HG03442 (cell line): ENCODE data around the gene UQCRH.
"Not testable (repeated sequence)": the region's sequence is repeated elsewhere in the genome, so short reads cannot be mapped to it uniquely, and the experiment has no call there.

Experiments used
- ATAC-seq: cut with Tn5 transposase; IDR thresholded peaks from one replicate; pipeline ENCODE4 v1.9.1; 2021; ENCODE audit warnings: mild to moderate bottlenecking, moderate library complexity; ENCODE audit not compliant: unreplicated experiment

The UQCRH gene

DNA sequence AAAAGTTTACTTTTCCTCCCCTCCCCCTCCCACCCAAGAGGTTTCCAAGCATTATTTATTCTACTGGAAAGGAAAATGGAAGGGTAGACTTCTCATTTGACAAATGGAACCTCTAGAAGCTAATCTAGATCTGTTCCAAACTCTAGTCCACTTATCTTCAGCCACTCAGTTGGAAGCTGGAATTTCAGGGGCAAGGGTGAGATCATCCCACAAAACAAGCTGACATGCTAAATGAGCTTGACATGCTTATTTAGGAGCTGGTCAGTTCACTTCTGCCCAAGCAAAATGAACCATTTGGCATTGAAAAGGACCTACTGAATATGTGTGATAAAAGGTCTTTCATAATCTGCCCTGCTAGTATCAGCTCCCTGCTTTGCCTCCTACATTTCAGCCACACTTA is 5.1 kb upstream of the UQCRH start:
- ATAC-seq = no peak

DNA sequence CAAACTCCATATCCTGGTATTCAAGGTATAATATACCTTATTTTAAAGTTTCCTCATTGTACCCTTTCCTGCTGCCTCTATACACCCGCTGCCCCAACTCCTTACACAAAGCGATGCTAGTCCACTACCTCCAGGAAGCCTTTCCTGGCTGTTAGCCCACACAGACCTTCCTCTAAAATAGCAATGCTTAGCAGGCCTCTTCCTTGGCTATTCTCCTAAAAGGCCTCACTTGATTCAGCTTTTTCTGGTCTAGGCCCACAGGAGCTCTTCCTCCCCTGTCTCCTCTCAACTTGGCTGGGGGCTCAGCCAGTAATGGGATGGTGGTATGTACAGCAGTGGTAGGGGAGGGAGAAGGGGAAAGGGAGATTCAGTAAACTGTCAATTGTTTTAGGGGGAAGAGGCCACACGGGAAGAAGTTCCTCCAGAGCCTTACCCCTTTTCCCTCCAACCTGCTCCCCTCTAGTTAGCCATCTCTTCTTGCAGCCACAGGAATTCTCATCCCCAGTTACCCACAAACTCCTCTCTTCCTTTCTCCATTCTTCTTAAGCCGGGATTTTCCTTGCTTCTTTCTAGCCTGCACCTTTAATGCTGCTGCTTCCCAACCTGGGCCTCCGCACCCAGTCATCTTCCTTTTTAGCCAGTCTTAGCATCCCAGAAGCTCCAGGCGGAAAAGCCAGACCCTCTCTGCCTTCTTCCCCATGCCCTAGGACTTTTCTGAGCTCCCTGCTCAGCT is 2.7 kb upstream of the UQCRH start:
- no peak for ATAC-seq

DNA sequence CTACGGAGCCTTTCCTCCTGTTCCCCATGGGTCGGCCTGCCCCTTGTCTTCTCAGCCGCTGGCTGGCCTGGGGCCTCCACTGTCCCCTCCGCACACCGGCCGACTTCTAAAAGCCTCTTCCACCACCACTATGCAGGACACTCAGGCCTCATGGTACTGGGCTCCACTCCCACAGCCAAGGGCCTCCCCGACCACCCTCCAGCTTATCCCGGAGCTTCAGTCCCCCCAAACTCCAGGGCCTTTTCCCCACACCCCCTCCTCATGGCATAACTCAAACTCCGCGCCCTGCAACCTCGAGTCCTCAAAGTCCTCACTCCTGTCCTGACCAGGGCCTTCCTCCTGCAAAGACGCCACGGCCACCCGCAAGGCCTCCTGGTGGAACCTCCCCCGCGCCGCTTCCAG is 2.1 kb upstream of the UQCRH start:
- no peak for ATAC-seq

DNA sequence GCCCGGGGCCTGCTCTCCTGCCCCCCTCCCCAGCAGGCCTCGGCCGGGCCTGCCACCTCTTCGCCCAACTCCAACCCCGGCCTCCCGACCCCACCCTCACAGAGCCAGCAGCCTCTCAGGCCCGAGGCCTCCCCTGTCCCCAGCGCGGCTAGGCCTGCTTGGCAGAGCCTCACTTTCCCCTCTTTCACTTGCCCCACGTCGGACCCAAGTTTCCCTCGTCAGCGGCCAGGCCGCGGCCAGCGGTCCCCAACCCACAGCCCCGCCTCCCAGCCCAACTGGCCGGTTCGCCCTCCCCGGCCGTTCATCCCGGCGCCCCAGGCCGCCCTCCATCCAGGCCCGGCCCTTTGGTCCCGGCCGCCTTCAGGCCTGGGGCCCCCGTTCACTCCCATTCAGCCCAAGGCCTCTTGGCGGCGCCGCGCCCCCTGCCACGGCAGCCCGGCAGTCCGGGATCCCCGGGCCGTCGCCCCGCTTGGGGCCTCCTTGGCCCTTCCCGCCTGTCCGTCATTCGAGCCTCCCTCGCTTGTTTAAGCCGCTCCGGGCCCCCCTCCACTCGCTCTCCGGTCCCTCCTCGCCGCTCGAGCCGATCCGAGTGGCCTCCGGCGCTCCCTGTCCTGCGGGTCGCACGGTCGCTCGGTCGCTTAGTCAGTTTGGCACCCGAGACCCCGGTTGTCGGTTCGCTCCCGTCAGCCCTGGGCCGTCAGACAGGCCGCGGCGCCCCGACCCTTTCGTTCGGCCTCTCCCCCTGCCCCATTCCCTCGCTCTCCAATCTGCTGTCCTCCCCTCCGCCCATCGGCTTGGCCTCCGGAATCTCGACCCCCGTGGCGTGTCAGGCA is 1.5 kb upstream of the UQCRH start:
- no peak for ATAC-seq

DNA sequence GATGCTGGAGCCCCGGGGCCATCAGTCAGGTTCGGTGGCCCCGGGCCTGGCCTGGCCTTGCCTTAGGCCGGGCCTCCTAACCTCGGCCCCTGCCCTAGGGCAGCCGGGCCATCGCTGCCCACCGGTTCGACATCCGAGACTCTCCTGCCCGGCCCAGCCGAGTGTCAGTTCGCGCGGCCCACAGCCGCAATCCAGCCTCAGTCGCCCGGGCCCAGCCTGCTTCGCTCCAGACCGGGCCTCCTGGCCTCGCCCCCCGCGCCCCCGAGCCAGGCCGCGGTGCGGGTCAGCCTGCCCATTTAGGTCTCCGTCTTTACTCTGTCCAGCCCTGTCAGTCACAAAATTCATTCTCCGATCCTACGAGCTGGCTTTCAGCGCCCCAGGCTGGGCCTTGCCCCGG is 859 bp upstream of the UQCRH start:
- peak; percentile 3 for ATAC-seq

DNA sequence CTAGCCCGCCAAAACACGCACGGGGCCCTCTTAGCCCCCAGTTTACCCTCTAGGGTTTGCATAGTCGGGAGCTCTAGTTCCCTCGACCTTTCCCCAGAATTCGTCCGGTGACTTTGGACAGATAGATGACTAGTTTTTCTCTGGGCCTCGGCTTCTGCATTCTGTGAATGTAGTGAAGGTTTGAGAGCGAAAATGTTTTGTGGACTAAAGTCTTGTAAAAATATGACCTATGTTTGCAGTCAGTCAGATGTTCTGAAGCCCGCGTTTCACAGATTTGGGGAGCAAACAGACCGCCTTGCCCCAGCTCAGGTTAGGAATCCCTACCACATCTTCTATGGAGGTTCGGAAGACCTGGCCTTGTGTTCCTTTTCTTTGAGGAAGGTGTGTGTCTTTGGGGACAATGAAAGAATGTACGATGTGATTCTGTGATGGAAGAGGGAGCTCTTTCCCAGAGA is 401 bp downstream of the UQCRH start:
- no peak for ATAC-seq

DNA sequence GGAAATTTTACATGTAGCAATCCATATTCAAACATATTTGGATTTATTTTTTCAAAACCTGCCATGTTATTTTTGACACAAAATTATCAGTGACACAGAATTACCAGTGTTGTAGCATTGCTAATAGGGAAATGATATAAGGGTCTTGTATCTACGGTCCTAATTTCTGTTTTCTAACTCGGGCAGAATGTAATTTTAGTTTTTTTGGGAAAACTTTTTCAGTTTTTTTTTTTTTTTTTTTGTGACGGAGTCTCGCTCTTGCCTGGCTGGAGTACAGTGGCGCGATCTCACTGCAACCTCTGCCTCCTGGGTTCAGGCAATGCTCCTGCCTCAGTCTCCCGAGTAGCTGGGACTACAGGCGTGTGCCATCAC is 2.6 kb downstream of the UQCRH start:
- no peak for ATAC-seq

DNA sequence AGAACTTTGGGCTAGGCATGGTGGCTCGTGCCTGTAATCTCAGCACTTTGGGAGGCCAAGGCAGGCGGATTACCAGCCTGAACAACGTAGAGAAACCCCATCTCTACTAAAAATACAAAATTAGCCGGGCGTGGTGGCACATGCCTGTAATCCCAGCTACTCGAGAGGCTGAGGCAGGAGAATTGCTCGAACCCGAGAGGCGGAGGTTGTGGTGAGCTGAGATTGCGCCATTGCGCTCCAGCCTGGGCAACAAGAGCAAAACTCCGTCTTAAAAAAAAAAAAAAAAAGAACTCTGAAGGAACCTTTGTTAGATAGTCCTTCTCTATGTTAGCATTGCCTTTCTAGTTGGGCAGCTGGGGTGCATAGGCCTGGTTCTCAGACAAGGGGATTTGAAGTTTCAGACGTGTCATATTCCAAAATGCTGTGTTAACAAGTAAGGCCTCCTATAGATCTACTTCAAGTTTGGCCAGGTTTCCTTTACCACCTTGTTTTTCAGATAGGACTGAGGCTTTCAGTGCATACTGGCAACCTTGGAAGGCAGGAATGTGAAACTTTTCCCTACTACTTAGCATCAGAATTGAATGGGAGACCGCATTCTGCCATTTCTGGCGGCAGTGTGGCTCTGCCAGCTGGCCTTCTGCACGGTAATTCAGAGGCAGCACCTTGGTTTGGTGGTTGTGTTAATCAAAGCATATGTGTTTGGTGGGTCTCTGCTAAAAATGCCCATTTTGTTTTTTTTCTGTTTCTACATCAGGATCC is 6.1 kb downstream of the UQCRH start:
- no peak for ATAC-seq

DNA sequence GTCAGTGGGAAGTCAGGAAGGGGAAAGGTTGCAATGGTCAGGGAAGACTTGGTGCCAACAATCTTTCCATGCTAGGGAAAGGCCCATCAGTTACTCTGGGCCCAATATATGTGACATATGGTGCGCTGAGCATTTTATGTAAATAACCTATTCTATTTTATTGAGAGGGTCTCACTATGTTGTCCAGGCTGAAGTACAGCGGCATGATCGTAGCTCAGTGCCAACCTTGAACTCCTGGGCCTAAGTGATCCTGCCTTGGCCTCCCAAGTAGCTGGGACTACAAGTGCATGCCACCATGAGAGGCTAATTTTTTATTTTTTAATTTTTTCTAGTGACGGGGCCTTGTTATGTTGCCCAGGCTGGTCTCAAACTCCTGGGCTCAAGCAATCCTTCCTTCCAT is 6.8 kb downstream of the UQCRH start:
- ATAC-seq = no peak

DNA sequence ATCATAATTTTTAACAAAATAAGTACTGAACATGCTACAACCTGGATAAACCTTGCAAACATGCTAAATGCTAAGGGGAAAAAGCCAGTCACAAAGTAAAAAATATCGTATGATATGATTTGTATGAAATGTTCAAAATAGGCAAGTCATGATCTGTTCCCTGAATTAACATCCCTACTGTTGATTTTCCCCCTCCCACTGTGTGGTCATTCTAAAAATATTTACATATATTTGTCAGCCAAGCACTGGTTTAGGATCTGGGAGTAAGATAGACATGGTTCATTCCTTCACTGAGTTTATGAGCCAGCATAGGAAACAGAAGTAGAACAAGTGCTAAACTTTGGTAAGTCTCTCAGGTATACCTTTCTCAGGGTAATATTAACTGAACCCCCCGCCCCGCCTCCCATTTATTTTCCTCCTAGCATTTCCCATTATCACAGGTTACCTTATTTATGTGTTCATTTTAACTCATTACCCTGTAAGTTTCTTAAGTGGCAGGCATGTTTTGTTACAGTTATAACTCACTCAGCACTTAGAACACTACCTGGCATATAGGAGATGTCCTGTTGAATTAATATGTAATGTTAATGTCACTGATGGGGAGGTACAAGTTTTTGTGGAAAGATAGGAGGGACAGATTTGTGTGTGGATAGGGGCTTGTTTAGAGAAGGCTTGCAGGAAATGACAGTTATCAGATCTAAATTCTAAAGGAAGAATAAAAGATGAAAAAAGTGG is 12.3 kb downstream of the UQCRH start:
- ATAC-seq = no peak

DNA sequence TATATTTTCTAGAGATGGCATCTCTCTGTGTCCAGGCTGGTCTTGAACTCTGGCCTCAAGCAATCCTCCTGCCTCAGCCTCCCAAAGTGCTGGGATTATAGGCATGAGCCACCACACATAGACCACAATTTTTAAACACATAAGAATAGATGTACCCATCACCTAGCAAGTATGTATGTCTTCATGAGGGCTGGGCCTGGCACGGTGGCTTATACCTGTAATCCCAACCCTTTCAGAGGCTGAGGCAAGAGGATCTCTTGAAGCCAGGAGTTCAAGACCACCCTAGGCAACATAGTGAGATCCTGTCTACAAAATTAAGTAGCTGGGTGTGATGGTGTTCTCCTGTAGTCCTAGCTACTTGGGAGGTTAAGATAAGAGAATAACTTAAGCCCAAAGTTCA is 13.8 kb downstream of the UQCRH start:
- no peak for ATAC-seq

DNA sequence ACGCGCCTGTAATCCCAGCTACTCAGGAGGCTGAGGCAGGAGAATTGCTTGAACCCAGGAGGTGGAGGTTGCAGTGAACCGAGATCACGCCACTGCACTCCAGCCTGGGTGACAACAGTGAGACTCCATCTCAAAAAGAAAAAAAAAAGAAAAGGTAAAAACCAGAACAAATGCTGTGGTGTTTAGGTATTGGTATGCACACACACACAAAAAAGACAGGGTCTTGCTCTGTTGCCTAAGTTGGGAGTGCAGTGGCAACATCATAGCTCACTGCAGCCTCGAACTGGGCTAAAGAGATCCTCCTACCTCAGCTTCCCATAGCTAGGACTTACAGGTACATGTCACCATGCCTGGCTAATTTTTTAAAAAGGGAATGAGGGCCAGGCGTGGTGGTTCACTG is 15.8 kb downstream of the UQCRH start:
- not testable (repeated sequence) for ATAC-seq

DNA sequence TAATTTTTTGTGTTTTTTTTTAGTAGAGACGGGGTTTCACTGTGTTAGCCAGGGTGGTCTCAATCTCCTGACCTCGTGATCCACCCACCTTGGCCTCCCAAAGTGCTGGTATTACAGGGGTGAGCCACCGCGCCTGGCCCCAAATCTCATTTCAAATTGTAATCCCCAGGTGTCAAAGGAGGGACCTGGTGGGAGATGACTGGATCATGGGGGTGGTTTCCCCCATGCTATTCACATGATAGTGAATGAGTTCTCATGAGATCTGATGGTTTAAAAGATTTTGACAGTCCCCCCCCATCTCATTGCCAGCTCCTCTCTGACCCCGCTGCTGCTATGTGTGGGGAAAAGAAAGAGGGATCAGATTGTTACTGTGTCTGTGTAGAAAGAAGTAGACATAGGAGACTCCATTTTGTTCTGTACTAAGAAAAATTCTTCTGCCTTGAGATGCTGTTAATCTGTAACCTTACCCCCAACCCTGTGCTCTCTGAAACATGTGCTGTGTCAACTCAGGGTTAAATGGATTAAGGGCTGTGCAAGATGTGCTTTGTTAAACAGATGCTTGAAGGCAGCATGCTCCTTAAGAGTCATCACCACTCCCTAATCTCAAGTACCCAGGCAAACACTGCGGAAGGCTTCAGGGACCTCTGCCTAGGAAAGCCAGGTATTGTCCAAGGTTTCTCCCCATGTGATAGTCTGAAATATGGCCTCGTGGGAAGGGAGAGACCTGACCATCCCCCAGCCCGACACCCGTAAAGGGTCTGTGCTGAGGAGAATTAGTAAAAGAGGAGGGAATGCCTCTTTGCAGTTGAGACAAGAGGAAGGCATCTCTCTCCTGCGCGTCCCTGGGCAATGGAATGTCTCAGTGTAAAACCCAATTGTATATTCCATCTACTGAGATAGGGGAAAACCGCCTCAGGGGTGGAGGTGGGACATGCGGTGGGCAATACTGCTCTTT is 16.7 kb downstream of the UQCRH start:
- ATAC-seq = not testable (repeated sequence)

DNA sequence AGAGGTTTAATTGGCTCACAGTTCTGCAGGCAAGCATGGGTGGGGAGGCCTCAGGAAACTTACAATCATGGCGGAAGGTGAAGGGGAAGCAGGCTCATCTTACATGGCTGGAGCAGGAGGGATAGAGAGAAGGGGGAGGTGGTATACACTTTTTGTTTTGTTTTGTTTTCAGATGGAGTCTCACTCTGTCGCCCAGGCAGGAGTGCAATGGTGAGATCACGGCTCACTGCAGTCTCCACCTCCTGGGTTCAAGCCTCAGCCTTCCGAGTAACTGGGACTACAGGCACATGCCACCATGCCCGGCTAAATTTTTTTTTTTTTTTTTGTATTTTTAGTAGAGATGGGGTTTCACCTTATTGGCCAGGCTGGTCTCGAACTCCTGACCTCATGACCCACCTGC is 18.7 kb downstream of the UQCRH start:
- ATAC-seq = not testable (repeated sequence)

DNA sequence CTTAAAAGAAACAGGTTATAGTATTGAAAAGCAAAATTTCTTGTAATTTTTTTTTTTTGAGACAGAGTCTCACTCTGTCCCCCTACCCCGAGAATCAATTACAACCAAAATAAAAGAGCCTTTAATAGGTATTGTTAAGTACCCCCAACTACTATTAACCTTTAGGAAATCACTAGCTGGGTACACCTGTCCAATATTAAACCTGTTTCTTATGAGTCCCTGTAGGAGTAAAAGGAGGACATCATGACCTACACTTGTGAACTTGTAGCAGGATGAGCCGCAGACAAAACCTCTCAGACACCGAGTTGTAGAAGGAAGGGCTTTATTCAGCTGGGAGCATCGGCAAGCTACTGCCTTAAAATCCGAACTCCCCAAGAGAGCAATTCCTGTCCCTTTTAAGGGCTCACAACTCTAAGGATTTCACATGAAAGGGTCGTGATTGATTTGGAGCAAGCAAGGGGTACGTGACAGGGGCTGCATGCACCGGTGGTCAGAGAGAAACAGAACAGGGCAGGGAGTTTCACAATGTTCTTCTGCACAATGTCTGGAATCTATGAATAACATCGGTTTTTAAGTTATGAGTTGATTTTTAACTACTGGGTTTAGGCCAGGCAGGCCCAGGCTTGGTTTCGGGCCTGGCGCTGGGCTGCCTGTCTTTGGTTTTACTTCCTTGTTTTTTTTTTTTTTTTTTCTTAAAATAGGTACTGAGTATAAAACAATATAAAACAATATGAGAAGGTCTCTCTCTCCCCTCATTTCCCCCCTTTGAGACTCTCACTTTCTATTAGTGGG is 22.0 kb downstream of the UQCRH start:
- not testable (repeated sequence) for ATAC-seq

DNA sequence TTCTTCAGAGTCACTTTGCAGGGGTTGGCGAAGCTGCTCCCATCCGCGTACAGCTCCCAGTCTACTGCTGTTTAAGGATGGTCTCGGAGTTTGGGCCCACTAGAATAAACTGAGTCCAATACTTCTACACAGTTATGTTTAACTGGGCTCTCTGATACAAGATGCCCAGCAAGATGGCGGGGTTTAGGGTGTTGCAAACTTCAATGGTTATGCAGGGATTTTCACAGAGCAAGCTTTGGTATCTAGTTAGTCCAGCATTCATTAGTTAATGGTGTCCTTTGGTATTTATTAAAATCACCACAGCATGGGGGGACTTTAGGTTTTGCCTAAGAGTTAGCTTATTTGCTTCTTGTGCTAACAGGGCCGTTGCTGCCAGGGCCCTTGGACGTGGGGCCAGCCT is 24.7 kb downstream of the UQCRH start:
- ATAC-seq = not testable (repeated sequence)

DNA sequence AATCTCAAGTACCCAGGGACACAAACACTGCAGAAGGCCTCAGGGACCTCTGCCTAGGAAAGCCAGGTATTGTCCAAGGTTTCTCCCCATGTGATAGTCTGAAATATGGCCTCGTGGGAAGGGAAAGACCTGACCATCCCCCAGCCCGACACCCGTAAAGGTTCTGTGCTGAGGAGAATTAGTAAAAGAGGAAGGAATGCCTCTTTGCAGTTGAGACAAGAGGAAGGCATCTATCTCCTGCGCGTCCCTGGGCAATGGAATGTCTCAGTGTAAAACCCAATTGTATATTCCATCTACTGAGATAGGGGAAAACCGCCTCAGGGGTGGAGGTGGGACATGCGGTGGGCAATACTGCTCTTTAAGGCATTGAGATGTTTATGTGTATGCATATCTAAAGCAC is 26.3 kb downstream of the UQCRH start:
- not testable (repeated sequence) for ATAC-seq

DNA sequence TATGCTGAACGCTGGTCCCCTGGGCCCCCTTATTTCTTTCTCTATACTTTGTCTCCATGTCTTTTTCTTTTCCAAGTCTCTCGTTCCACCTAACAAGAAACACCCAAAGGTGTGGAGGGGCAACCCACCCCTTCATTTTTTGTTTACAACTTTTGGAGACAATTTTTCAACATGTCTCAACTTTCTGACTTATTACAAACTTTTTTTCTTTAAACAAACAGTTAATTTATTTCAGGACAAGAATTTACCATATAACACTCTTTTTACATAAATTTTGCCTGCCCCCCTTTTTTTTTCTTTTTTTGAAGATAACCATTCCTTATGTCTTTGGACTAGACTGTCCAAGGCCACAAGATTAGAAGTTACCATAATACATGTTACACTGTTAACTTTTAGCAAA is 26.9 kb downstream of the UQCRH start:
- not testable (repeated sequence) for ATAC-seq
